M059J (cell line): ENCODE data around the gene NOLC1. TPM values are rescaled to one million over a fixed set of nuclear protein-coding genes. Genes with fewer than 3 reads are reported as not detected.

Source experiments
- DNase-seq: peaks from one replicate; pipeline ENCODE4 v3.0.0-alpha.2; 2012; ENCODE audit warnings: low read depth
- total RNA-seq: library from RNA; depleted of rRNA; stranded (reverse); fragments of >200 nt; shearing (Covaris generic); gene quantifications from 2 replicates; pipeline ENCODE4 v1.2.3, GENCODE V29; 2014; rRNA removed

Gene NOLC1
- total RNA-seq, 1 experiment from 2014 or later, result 63.0 TPM

DNA sequence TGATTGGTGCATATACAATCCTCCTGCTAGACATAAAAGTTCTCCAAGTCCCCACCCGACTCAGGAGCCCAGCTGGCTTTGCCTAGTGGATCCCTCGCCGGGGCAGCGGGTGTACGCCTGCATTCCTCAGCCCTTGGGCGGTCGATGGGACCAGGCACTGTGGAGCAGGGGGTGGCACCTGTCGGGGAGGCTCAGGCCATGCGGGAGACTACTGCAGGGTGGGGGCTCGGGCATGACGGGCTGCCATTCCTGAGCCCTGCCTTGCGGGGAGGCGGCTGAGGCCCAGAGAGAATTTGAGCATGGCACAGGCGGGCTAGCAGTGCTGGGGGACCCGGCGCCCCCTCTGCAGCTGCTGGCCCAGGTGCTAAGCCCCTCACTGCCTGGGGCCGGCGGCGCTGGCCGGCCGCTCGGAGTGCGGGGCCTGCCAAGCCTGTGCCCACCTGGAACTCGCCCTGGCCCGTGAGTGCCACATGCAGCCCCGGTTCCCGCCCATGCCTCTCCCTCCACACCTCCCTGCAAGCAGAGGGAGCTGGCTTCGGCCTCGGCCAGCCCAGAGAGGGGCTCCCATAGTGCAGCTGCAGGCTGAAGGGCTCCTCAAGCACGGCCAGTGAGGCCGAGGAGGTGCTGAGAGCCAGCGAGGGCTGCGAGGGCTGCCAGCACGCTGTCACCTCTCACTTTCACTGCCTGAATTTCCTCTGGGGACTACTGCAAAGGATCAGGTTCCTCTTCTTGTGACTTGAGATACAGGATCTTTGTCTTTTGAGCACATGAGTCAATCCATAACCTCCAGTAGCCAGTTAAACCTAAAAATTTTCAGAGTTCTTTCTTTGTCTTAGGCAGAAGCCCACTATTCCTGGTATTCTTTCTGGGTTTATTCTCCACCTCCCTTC is 48.8 kb downstream of the NOLC1 start:
- no peak for DNase-seq

DNA sequence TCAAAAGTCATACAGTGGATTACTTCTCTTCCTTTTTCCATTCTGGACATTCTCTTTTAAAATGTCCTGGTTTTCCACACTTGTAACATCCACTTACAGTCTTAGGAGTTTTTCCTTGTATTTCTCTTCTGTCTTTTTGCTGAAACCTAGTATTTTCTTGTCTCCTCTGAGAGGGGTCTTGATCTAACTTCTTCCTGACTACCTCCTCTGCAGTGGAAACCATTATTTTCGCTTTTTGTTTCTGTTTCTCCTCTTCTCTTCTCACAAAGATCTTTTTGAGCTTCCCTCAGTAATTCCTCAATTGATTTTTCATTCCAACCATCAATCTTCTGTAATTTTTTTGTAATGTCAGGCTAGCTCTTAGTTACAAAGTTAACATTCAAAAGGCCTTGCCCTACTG is 50.2 kb downstream of the NOLC1 start:
- no peak for DNase-seq

DNA sequence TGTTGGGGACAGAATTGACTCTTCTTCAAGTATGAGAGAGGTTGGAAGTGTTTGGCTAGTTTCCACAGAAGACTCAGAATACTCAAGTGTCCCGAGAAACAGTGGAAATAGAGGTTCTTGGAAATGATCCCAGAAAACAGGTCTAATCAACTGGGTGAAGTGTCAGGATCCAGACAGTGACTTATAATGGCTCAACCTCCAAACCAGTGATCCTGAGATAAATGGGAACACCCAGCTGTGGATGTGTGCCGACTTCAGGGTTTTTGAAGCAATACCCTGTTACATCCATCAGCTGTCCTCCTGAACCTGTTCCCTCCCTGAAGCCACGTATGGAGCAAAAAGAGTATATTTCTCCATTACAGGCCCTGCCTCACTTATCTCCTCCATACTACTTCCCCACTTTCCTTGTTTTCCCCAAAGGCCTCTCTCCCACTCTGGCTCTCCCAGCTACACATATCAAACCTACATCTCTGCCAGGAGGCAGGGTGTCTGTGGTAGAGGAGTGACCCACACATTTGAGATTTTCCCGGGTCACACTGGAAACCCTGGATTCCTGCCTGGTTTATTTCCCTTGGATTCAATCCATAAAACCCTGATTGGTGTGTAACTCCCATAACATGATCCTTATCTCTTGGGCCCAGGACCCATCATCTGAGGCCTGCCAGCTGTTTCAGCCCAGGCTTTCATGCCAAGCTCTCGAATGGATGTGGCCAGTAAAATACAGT is 56.3 kb downstream of the NOLC1 start:
- peak; percentile 65 for DNase-seq

DNA sequence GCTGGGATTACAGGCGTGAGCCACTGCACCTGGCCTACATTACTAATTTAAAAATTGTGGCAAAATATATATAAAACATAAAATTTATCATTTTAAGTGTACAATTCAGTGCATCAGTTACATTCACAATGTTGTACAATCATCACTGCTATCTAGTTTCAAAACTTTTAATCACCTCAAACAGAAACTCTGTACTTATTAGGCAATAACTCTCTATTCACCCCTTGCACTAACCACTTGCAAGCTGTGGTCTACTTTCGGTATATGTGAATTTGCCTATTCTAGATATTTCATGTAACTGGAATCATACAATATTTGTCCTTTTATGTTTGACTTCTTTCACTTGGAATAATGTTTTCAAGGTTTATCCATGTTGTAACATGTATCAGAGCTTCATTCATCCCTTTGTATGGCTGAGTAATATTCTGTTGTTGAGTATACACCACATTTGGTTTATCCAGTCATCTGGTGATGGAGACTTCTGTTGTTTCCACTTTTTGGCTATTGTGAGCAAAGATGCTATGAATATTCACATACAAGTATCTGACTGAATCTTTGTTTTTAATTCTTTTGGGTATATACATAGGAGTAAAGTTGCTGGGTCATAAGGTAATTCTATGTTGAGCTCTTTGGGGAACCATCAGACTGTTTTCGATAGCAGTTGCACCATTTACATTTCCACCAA is 59.6 kb downstream of the NOLC1 start:
- DNase-seq, result no peak

Other genes starting within 250 kb of the NOLC1 start
- gene ARMH3, start 96.2 kb upstream of the NOLC1 start, total RNA-seq, result 6.9 and 13.0 TPM in 2 replicates
- gene HPS6, start 87.0 kb upstream of the NOLC1 start, total RNA-seq, result 10.6 and 19.8 TPM in 2 replicates
- 19.2 and 25.0 TPM in 2 replicates for gene LDB1, start 32.0 kb upstream of the NOLC1 start, total RNA-seq
- gene PPRC1, start 19.3 kb upstream of the NOLC1 start, total RNA-seq, result 14.7 and 15.1 TPM in 2 replicates
- 0.17 and 0.27 TPM in 2 replicates for gene ELOVL3, start 73.9 kb downstream of the NOLC1 start, total RNA-seq
- gene PITX3, start 89.1 kb downstream of the NOLC1 start, total RNA-seq, result not detected in 2 replicates
- 34.4 and 54.7 TPM in 2 replicates for gene GBF1, start 93.1 kb downstream of the NOLC1 start, total RNA-seq
- 9.1 and 20.7 TPM in 2 replicates for gene NFKB2, start 243.3 kb downstream of the NOLC1 start, total RNA-seq